ENCODE results near the gene DCAF6.

Gene DCAF6

DNA sequence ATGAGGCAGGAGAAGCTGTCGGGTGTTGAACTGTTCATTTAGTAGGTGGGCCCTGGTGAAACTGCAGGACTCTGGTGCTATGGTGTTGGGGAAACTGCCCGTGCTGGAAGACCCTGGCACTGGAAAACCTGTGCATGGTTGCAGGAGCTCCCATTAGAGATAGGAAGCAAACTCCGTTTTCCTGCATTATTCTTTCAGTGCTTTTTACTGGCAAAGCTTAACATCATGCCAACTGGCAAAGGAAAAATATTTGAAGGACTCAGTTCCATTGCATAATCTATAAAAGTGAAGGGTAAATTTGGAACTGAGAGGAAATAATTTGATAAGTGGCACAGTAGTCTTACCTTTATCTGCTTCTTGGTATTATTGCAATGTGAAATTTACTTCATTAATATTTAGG lies 32.1 kb downstream of the DCAF6 start:
- DNase-seq, result no peak

DNA sequence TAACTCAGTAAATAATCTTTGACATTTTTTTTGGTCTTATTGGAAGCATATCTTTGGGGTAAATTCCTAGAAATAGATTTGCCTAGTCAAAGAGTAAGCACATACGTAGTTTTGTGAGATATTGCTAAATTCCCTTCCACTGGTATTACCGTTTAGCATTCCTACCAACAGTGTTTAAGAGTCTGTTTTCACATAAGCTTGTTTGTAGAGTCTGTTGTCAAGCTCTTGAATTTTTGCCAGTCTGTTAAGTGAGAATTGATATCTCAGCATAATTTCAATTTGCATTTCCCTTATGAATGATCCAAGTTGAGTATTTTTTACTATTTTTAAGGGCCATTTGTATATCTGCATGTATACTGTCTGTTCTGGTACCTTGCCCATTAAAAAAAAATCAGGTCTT lies 37.3 kb downstream of the DCAF6 start:
- no peak for DNase-seq

DNA sequence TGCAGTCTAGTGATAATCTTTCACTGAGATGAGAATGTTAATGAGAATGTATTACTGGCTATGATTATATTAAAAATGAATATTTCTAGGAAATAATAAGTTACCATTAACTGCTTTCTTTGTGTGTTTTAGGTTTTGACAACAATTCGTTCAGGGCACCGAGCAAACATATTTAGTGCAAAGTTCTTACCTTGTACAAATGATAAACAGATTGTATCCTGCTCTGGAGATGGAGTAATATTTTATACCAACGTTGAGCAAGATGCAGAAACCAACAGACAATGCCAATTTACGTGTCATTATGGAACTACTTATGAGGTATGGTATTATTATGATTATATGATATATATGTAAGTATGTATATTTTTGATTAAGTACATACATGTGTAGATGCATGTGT lies 38.2 kb downstream of the DCAF6 start:
- no peak for DNase-seq

DNA sequence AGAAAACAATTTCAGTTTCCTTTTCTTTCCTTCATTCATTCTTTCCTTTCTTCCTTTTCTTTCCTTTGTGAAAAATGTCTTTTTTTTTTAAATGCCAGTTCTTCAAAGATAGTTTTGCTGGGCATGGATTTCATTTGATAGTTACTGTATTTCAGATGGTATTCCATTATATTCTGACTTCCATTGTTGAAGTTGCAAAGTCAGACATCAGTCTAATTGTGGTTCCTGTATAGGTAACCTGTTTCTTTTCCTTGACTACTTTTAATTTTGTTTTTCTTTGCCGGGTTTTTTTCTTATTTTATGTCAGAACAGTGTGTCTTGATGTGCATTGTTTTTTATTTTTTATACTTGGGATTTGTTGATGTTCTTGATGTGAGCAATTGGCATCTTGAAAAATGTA lies 40.8 kb downstream of the DCAF6 start:
- no peak for DNase-seq

DNA sequence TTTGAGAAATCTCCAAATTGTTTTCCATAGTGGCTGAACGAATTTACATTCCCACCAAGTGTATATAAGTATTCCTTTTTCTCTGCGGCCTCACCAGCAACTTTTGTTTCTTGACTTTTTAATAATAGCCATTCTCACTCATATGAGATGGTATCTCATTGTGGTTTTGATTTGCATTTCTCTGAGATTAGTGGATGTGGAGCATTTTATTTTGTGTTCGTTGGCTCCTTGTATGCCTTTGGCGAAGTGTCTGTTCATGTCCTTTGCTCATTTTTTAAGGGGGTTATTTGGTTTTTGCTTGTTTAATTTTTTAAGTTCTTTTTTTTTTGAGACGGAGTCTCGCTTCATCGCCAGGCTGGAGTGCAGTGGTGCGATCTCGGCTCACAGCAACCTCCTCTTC lies 45.5 kb downstream of the DCAF6 start:
- DNase-seq, result no peak

DNA sequence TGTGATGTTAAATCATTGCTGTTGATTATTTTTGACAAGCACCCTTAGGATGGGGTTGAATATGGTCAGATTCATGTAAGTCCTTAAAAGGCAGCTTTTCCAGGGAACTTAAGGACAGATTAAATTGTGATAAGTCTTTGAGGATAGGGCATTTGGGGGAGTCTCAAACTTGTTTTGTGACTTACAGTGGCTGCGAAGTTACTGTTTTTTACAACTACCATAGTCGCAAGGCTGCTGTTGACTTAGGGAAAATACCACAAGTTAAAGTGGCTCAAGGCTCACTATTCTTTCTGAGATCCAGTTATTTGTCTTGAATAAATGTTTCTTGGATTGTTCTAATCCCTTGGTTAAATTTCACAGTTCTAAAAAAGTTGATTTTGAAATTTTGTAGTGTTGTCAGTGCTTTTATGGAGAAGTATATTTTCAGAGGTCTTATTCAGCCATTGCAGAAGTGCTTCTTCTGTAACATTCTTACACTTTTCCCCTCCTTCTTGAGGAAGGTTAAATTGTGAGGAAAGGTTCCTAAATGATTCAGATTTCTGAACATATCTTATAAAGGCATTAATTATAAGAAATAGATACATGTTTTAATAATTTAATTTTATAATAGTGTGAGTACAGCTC lies 47.4 kb downstream of the DCAF6 start:
- DNase-seq, result no peak

DNA sequence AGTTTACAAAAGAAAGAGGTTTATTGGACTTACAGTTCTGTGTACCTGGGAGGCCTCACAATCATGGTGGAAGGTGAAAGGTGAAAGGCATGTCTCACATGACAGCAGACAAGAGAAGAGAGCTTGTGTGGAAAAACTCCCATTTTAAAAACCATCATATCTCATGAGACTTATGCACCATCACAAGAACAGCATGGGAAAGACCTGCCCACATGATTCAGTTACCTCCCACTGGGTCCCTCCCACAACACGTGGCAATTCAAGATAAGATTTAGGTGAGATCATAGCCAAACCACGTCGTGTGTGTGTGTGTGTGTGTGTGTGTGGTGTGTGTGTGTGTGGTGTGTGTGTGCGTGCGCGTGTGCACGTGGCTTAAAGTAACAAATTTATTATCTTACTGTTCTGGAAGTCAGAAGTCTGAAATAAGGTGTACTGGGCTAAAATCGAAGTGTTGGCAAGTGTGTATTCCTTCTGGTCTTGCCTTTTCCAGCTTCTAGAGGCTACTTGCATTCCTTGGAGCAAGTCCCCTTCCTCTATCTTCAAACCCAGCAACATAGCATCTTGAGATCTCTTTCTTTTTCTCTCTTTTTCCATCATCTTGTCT lies 48.5 kb downstream of the DCAF6 start:
- DNase-seq, result no peak

DNA sequence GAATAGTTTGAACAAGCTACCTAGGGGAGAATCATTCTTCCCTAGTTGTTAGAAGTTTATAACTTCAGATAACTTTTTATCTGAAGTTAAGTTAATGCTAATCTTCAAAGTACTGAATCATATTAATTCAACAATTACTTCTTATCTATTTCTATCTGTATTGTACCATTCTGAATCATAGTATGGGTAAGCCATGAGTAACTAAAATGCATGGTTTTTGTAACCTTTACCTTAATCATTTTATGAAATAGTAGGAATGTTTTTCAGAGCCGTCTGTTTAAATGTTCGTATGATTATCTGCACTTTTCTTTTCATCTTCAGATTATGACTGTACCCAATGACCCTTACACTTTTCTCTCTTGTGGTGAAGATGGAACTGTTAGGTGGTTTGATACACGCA lies 50.7 kb downstream of the DCAF6 start:
- DNase-seq, result no peak

DNA sequence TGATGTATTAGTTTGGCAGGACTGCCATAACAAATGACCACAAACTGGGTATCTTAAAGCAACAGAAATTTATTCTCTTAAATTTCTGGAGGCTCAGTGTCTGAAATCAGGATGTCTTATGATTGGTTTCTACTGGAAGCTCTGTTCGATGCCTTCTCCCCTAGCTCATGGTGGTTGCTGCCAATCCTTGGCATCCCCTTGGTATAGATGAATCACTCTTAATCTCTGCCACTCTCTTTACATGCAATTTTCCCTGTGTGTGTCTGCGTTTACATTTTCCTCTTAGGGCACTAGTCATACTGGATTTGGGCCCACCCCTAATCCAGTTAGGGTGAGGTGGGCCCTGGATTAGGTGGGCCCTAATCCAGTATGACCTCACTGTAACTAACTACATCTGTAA lies 55.1 kb downstream of the DCAF6 start:
- DNase-seq, result no peak

DNA sequence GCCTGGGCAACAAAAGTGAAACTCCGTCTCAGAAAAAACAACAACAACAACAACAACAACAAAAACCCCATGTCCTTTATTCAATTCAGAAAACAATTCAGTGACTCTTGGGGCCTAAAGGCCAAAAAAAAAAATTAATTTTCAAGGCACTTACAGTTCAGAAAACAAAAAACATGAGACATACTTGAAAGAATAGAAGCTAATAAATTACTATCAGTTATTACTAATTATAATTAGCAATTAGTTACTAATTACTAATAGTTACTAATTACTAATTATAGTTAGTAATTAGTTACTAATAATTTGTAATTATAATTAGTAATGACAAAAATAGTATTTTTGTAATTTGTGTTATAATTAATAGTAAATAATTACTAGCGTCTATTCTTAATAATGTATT lies 57.2 kb downstream of the DCAF6 start:
- DNase-seq, result no peak

DNA sequence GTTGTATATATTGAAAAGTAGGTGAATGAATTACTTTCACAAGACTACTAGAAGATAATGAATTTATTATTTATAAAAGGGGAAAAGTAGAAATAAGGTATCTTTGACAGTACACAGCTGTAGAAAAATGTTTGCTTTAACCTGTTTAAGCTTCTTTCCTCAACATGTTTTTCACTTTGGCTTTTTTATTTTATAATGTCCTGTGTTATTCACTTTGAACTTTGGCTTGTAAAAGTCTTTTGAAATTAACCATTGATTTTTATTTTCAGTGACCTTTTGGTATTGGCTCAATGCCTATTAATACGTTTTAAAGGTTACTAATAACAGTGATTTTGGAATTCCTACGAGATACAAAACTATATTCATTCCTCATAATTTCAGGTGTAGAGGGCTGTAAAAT lies 58.1 kb downstream of the DCAF6 start:
- DNase-seq, result no peak

DNA sequence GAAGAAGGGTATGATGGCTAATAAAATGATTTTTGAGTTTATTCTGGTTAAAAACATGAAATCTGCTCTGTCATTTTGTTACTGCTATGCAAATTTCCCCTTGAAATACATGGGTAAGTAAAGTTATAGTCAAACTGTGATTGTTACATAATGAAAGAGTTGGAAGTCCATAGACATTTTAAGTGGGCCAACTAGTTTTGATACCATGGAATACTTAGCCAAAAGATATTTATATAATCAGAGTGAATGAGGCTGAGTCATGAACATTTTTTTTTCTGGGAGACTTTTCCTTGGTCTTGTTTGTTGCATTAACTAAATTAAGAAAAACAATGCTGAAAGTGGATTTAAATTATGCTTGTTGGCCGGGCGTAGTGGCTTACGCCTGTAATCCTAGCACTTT lies 58.6 kb downstream of the DCAF6 start:
- DNase-seq, result no peak

DNA sequence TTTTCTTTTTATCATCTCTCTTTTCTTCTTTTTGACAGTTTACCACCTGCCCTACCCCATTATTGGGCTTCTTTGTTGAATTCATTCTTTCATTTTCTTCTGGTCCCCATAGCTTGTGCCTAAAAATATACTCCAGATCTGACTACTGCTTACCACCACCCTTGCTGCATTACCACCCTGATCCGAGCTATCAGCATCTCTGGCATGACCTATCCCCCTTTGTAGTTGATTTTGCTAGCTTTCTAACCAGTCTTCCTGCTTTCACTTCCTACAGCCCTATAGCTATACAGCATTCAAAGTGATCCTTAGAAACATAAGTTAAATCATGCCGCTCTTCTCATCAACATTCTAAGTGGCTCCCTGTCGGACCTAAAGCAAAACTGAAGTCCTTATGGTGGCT lies 59.8 kb downstream of the DCAF6 start:
- DNase-seq, result no peak

DNA sequence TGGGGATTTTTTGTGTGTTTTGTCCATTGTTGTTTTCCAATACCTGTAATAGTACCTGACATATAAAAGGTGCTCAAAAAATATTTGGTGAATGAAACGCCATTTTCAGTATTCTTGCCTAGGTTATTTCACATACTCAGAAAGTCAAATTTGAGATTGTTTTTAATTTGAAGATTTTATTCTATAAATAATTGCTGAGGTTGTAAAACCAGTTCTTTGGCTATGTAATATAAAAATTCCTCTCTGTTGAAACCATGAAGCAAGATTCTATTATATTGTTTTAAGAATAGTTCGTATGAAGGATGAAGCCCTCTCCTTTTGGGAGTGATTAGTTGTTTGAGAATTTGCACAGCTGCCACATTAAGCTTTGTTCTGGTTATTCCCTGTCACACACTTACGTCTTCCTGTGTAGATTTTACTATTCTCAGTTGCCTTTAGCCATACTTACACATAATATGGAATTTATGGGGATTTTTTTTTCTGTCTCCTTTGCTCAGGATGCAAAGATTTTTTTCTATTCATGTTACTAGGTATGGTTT lies 60.6 kb downstream of the DCAF6 start:
- DNase-seq, result no peak

DNA sequence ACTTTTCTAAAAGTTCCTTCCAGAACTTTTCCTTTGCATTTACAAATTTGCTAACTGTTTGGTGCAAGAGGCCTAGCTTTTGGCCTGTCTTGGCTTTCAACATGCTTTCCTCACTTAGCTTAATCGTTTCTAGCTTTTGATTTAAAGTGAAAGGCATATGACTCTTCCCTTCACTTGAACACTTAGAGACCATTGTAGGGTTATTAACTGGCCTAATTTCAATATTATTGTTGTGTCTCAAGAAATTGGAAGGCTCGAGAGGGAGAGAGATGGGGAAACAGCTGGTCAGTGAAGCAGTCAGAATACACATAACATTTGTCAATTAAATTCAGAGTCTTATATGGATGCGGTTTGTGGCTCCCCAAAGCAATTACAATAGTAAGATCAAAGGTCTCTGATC lies 63.4 kb downstream of the DCAF6 start:
- no peak for DNase-seq

DNA sequence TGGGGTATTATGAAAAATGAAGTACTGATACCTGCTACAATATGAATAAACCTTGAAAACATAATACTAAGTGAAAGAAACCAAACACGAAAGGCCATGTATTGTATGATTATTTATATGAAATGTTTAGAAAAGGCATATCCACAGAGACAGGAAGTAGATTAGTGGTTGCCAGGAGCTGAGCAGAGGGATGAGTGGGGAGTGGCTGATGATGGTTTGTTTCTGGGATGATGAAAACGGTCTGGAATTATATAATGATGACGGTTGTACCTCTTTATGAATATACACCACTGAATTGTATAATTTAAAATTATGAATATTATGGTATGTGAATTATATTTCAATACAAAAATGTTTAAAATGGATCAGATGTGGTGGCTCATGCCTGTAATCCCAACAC lies 64.2 kb downstream of the DCAF6 start:
- no peak for DNase-seq

DNA sequence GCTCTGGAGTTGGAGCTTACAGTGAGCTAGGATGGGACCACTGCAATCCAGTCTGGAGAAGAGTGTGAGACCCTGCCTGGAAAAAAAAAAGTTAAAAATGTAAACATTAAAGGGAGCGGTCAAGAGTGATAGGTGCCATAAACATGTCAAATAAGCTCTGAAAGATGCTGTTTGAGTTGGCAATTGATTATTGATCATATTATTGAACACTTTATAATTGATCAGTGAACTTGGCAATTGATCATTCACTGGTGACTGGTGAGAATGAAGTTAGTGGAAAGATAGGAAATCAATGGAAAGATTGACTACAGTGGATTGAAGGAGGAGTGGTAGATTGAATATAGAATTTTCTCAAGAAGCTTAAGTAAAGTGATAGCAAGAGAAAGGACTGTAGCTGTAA lies 64.7 kb downstream of the DCAF6 start:
- no peak for DNase-seq

DNA sequence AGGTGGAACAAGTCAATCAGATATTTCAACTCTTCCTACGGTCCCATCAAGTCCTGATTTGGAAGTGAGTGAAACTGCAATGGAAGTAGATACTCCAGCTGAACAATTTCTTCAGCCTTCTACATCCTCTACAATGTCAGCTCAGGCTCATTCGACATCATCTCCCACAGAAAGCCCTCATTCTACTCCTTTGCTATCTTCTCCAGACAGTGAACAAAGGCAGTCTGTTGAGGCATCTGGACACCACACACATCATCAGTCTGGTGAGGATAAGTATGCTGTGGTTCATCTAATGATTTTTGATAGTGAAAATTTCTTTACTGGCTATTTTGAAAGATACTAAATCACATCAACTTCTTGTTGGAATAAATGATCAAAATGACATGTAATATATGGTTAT lies 68.0 kb downstream of the DCAF6 start:
- no peak for DNase-seq

DNA sequence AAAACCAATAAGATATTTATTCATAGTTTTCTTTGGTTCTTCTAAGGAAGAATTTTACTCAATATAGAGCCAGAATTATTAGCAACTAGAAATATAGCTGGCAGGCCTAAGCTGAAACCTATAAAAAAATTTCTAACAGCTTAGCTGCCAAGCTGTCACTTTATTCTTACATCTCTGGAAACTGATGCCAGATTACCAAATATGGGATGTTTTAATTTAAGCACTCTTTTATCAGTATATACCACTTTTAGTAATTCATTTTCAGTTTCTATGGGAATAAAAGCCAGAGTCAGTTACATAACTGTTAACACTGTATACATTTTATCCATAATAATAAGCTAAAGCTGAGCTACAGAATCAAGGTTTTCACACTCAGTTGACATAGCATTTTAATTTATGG lies 69.0 kb downstream of the DCAF6 start:
- no peak for DNase-seq

DNA sequence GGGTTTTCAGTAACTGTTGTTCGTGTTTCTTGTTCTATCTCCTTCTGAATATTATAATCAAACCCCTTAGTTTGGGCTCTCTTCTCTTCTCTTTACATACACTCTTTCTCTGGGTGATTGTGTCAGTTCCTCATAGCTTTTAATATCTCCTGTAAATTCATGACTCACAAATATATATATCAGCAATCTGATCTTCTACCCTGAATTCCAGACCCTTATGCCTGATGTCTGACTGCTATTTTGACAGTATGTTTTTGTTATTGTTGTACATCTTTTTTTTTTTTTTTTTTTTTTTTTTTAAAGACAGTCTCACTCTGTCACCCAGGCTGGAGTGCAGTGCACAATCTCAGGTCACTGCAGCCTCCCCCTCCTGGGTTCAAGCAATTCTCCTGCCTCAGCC lies 71.2 kb downstream of the DCAF6 start:
- DNase-seq, result no peak

DNA sequence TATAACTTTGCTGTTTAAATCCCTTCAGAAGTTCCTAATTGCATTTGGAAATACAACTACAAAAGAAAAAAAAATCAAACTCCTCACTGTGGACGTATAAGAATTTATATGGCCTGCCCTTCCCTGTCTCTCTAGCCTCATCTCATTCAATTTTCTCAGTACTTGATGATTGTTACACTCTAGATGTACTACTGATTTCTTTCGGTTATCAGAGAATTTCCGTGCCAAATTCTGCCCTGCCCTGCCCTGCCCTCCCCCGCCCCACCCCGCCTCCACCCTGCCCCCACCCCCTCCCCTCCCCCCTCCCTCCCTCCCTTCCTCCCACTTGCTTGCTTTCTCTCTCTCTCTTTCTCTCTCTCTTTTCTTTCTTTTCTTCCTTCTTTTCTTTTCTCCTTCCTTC lies 72.1 kb downstream of the DCAF6 start:
- DNase-seq, result no peak

DNA sequence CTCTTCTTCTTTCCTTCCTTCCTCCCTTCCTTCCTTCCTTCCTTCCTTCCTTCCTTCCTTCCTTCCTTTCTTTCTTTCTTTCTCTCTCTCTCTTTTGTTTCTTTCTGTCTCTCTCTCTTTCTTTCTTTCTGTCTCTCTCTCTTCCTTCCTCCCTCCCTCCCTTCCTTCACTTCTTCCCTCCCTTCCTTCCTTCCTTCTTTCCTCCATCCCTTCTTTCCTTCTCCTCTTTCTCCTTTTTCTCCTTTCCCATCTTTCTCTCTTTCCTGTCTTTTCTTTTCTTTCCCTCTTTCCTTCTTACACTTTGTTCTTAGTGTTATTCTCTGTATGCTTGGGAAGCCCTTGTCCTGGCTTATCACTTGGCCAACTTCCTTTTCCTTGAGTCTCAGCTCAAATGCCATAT lies 72.8 kb downstream of the DCAF6 start:
- no peak for DNase-seq

DNA sequence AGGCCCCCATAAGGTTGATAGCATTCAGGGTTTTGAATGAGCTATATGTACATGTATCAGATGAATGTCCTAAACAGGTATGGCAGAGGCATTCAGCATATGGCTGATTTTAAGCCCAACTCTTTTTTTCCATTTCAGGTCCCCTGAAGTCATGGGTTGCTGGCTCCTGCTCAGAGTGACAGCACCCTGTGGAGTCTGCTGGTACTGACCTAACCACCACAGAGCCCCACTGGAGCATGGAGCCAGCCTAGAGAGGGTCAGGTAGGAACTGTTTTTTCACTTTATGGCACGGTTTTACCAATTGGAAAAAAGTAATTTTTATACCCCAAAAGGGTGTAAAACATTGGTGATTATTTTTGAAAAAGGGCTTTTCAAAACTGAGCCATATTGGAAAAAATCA lies 82.9 kb downstream of the DCAF6 start:
- no peak for DNase-seq

DNA sequence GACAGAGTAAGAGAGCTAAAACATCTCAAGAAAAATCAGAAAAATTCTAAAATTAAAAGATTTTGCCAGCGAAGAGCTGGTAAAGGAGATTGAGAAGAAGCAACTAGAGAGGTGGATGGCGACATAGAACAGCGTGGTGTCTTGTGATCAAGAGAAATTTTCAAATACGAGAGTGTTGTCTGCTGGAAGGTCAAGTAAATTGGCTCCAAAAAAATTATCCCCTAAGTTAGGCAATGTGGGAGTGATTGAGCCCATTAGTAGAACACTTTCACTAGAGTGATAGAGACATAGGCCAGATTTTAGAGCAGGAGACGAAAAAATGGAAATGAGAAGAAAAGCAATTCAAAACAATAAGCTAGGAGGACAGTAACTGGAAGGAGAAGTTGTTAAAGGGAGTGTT lies 94.7 kb downstream of the DCAF6 start:
- no peak for DNase-seq

DNA sequence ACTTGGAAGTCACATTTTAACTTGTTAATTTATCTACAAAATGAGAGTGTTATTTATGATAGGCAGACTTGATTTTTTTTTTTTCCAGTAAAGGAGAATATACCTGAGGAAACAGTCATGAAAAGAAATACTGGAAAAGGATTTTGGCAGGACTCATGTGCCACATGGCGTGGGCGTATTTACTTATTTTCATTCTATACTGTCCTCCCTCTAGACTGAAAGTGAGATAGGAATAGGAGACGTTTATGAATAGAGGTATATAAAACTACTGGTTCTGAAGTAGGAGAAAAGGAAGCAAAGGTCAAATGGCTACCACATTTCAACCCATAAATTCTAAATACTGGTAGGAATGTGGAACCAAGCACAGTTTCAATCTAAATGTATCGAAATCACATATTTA lies 95.1 kb downstream of the DCAF6 start:
- DNase-seq, result no peak

Measured in GOT3 (cell line).